Measurements from ENCODE around the gene FLNB. TPM values are rescaled to one million over a fixed set of nuclear protein-coding genes. Genes with fewer than 3 reads are reported as not detected.
"Not testable (repeated sequence)": the region's sequence is repeated elsewhere in the genome, so short reads cannot be mapped to it uniquely, and the experiment has no call there.

Gene FLNB
- total RNA-seq, 1 experiment from 2014 or later: 75.4 TPM

DNA sequence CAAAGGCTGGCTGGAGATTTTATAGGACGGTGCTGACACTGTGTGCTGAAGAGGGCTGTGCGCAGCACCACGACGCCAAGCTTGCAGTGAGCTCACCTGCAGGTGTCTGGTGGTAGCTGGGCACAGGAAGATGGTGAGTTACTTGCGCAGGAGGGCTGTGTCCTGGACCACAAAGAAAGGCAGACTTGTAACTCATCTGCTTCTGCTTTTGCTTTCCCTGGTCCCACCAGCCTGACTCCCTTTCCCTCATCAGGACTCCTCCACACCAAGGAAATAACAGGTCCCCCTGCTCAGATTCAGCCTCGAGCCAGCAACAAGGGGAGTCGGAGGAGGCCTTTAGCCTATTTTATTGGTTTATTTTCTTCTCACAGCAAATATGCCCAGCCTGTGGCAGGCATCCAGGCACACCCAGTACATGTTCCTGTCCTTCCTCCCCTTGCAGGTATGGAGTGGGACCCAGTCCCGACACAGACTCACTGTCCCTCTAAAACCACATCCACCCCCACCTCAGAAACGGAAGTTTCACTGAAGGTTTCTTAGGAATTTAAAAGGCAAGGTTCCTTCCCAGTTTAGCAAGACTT is 35.6 kb upstream of the FLNB start:
- Histone ChIP-seq H3K4me3 (ENCODE audit: insufficient read depth, low read depth, low read length) (no peak overlapping the region), H3K27me3 (ENCODE audit: control insufficient read depth, insufficient read depth, low read length) (no peaks in the 10 kb centered on the region), H3K36me3 (replicated peaks; ENCODE audit: control insufficient read depth, insufficient read depth, low read length) (no peaks in the 10 kb centered on the region)
- DNase-seq: no peak

DNA sequence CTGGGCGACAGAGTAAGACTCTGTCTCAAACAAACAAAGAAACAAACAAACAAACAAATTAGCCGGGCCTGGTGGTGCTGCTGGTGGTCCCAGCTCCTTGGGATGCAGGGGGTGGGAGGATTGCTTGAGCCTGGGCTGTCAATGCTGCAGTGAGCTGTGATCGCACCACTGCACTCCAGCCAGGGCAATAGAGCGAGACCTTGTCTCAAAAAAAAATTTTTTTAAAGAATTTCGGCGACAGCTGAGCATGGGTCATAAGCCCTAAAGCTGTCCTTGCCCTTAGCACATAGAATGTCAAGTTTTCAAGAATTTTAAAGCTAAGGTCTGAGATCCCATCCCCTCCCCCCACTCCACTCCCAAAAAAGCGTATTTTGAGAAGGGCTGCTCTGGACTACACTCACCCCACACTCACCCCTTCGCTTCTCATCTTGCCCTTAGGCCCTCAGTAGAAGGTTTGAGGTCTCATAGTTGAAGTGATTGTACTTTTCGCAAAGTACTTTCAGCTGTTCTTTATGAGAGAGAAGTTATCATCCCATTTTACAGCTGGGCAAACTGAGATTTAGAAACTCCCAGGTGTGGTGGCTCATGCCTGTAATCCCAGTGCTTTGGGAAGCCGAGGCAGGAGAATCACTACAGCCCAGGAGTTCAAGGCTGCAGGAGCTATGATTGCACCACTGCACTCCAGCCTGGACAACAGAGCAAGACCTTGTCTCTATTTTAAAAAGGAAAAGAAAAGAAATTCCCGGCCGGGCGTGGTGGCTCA is 34.3 kb upstream of the FLNB start:
- DNase-seq: no peak
- Histone ChIP-seq H3K36me3 (replicated peaks; ENCODE audit: control insufficient read depth, insufficient read depth, low read length) (no peaks in the 10 kb centered on the region), H3K27me3 (ENCODE audit: control insufficient read depth, insufficient read depth, low read length) (no peaks in the 10 kb centered on the region), H3K4me3 (ENCODE audit: insufficient read depth, low read depth, low read length) (no peak overlapping the region)

DNA sequence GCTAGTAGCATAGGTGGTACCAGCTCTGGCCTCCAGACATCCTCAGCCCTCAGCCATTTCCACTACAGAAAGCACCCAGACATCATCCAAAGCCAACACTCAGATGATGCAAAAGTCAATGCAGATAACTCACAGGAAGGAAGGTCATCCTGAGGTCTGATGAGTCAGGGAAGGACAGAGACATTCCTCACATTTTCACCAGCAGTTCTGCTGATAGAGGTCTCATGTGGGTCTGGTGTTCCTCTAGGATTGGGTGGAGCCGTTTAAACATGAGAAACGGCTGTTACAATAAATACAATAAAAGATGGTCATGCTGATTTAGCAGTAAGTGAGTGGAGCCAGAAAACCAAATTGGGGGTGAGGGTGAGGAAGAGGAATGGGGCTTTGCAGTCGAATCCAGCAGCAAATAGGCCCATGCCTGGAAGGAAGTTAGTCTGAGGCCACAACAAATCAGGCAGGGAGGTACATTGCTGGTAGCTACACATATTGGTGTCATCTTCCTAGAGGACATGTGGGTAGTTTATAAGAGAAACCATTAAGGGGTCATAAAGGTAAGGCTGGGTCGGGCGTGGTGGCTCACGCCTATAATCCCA is 33.3 kb upstream of the FLNB start:
- Histone ChIP-seq H3K4me3 (ENCODE audit: insufficient read depth, low read depth, low read length) (no peak overlapping the region), H3K36me3 (replicated peaks; ENCODE audit: control insufficient read depth, insufficient read depth, low read length) (no peaks in the 10 kb centered on the region)
- no peak for DNase-seq

DNA sequence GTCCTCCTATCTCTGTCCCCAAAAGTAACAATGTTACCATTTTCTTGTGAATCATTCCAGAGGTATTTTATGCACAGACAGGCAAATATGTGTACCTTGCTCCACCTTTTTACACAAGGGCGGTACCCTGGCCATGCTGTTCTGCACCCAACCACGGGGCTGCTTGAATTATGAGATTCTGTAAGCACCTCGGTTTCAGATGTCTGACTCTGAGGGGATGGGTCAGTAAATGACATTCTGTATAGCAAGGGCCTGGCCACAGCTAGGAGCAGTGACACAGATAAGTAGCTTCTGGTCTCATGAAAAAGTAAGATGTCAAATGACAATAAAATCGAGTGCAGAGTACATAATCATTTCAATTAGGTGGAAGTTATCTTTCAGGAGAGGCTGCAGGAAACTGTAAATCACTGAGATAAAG is 30.4 kb upstream of the FLNB start:
- DNase-seq: no peak
- no peaks in the 10 kb centered on the region for H3K36me3 ChIP-seq (replicated peaks; ENCODE audit: control insufficient read depth, insufficient read depth, low read length)
- no peaks in the 10 kb centered on the region for H3K27me3 ChIP-seq (ENCODE audit: control insufficient read depth, insufficient read depth, low read length)
- H3K4me3 ChIP-seq (ENCODE audit: insufficient read depth, low read depth, low read length): no peak overlapping the region

More for the DNA sequence above, 33.3 kb upstream of the FLNB start:
- no peaks in the 10 kb centered on the region for H3K27me3 ChIP-seq (ENCODE audit: control insufficient read depth, insufficient read depth, low read length)

DNA sequence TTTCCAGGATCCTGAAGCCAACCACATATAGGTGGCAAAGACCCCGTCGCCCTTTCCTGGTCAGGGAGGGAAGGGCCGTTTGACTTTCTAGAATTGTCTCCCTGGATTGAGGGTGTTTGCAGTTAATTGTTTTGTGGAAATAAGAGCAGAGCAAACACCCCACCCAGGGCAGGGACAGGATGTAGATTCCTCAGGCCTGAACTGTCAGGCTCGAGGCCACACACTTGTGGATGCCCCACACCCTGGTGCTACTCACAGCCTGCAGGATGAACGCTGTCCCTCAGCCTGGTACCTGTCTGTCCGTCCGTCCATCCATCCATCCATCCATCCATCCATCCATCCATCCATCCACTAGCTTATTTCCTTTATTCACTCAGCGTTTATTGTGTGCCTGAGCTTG is 29.9 kb upstream of the FLNB start:
- Histone ChIP-seq H3K36me3 (replicated peaks; ENCODE audit: control insufficient read depth, insufficient read depth, low read length) (no peaks in the 10 kb centered on the region), H3K4me3 (ENCODE audit: insufficient read depth, low read depth, low read length) (no peak overlapping the region), H3K27me3 (ENCODE audit: control insufficient read depth, insufficient read depth, low read length) (no peaks in the 10 kb centered on the region)
- DNase-seq: no peak

DNA sequence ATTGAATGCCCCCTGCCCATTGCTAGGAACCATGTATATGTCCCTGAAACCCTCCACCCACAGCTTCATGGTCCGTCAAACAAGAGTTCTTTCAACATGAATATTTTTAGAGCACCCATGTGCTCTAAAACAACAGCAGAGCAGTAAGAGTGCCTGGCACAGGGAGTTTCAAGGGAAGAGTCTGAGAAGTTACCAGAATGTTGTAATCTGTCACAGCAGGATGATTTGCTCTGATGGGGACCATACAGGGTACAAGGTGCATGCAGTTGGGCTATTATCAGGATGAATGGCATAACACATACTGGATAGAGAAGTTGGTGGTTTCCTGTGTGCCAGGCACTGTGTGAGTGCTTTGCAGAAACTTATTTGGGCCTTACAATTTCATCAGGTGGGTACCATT is 27.8 kb upstream of the FLNB start:
- H3K4me3 ChIP-seq (ENCODE audit: insufficient read depth, low read depth, low read length): no peak overlapping the region
- no peak for DNase-seq
- H3K27me3 ChIP-seq (ENCODE audit: control insufficient read depth, insufficient read depth, low read length): no peaks in the 10 kb centered on the region

DNA sequence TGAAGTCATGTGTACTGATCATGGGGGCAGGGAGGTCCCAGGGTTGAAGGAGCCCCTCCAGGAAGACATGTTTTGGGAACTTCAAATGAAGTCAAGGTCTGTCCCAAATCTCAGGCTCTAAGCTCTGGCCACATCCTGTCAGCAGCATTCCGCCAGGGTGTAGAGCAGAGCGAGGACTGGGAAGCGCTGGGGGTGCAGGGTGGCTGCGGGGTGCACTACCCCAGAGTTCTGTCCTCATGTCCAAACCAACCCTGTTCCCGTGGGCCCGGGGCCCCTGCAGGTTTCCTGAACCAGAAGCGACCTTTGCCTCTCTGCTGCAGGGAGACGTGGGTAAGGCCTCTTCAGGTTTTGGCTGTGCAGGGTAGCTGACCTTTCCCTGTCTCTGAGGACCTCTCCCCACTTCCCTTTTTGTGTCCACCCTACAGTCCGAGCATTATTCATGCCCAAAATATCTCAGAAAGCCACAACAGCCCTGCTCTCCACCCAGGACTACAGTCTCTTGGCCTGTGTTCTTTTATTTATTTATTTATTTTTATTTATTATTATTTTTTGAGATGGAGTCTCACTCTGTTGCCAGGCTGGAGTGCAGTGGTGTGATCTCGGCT is 26.6 kb upstream of the FLNB start:
- Histone ChIP-seq H3K27me3 (ENCODE audit: control insufficient read depth, insufficient read depth, low read length) (no peaks in the 10 kb centered on the region), H3K36me3 (replicated peaks; ENCODE audit: control insufficient read depth, insufficient read depth, low read length) (no peaks in the 10 kb centered on the region), H3K4me3 (ENCODE audit: insufficient read depth, low read depth, low read length) (no peak overlapping the region)
- DNase-seq: no peak

More for the DNA sequence above, 27.8 kb upstream of the FLNB start:
- no peaks in the 10 kb centered on the region for H3K36me3 ChIP-seq (replicated peaks; ENCODE audit: control insufficient read depth, insufficient read depth, low read length)

DNA sequence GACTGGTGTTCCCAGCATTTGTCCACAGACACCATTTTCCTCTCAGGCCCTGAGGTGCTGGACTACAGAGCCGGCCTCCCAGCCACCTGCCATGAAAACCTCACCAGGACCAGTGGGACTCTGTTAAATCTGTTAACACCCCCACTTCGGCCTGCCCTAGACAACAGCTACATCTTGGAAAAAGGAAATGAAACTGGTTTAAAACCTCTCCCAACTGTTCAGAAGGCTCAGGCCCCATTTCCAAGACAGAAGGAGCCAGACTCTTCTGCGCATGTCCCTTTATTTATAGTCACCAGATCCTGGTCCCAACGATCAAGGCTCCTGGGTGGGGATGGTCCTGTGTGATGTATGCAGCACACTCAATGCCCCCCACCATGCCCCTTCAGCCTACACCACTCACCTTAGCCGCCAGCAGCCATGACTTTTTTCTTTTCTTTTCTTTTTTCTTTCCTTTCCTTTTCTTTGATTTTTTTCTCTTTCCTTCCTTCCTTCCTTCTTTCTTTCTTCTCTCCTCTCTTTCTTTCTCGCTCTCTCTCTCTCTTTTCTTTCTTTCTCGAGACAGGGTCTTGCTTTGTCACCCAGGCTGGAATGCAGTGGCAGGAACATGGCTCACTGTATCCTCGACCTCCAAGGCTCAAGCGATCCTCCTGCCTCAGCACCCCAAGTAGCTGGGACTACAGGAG is 25.5 kb upstream of the FLNB start:
- DNase-seq: no peak
- no peak overlapping the region for H3K4me3 ChIP-seq (ENCODE audit: insufficient read depth, low read depth, low read length)
- no peaks in the 10 kb centered on the region for H3K27me3 ChIP-seq (ENCODE audit: control insufficient read depth, insufficient read depth, low read length)
- no peaks in the 10 kb centered on the region for H3K36me3 ChIP-seq (replicated peaks; ENCODE audit: control insufficient read depth, insufficient read depth, low read length)

DNA sequence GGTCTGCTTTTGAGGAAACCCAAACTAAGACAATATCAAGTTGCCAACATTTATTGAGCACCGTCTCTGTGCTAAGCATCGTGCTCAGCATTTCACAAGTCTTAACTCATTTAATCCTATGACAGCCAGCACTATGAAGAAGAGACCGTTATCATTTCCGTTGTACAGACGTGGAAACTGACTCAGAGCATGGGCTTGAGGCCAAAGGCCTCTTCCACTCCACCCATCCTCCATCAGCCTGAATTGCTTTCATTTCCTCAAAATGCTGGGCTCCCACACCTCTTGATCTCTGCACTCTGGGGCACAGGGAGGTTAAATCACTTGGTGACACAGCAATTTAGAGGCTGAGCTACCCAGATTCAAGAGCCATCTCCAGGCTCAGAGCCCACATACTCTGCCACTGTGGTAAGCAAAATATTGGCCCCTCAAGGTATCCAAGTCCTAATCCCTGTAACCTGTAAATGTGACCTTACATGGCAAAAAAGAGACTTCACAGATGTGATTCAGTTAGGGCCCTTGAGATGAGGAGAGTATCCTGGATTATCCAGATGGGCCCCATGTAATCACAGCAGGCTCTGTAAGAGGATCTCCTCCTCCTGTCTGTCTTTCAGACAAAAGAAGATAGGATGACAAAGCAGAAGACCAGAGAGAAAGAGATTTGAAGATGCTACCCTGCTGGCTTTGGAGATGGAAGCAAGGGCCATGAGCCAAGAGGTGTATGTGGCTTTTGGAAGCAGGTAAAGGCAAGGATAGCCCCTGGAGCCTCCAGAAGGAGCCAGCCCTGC is 24.3 kb upstream of the FLNB start:
- no peaks in the 10 kb centered on the region for H3K36me3 ChIP-seq (replicated peaks; ENCODE audit: control insufficient read depth, insufficient read depth, low read length)
- no peak for DNase-seq
- H3K4me3 ChIP-seq (ENCODE audit: insufficient read depth, low read depth, low read length): no peak overlapping the region
- H3K27me3 ChIP-seq (ENCODE audit: control insufficient read depth, insufficient read depth, low read length): no peaks in the 10 kb centered on the region

DNA sequence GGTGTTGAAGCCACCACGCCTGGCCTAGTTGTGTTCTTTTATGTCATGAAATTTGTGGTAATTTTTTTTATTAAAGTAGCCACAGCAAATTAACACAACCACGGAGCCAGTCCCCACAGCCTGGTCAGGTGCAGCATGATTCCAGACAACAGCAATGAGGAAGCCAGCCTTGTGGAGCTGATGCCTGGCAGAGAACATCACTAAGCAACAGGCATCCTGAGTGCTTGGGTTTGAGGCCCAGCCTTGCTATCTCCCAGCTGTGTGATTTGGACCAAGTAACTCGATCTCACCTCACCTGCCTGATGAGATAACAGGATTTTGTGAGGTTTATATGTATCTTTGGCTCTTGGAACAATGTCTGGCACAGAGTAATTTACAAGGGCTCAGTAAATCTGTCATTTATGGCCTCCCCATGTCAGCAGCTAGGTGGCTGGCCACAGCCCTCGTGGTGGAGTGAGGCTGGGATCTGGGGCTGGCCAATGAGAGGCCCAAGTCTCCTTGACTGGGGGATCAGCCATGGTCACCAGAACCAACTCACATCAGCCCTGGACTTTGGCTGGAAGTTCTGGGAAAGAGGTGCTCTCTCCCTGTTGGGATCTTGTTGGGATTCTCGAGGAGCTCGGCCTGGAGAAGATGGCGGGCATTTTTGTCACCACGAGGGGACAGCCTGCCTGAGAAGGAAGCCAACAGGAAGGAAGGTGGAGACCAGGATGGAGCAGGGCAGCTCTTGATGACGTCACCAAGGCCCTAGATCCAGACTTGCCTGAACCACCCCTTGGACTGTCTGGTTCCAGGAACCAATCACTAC is 22.8 kb upstream of the FLNB start:
- DNase-seq: no peak
- H3K27me3 ChIP-seq (ENCODE audit: control insufficient read depth, insufficient read depth, low read length): no peaks in the 10 kb centered on the region
- no peak overlapping the region for H3K4me3 ChIP-seq (ENCODE audit: insufficient read depth, low read depth, low read length)
- H3K36me3 ChIP-seq (replicated peaks; ENCODE audit: control insufficient read depth, insufficient read depth, low read length): no peaks in the 10 kb centered on the region

DNA sequence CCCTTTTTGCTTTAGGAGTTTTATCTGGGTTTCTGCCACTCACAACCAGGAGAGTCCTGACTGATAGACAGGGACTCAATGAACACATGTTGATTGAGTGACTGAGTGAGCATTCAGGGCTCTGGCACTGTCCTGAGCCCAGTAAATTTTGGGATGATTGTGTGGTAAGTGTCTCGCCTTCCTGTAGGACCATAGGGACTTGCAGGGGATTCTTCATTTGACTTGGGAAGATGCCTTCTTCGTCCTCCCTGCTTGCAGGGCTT is 22.3 kb upstream of the FLNB start:
- Histone ChIP-seq H3K4me3 (ENCODE audit: insufficient read depth, low read depth, low read length) (no peak overlapping the region), H3K36me3 (replicated peaks; ENCODE audit: control insufficient read depth, insufficient read depth, low read length) (no peaks in the 10 kb centered on the region), H3K27me3 (ENCODE audit: control insufficient read depth, insufficient read depth, low read length) (no peaks in the 10 kb centered on the region)
- DNase-seq: no peak

DNA sequence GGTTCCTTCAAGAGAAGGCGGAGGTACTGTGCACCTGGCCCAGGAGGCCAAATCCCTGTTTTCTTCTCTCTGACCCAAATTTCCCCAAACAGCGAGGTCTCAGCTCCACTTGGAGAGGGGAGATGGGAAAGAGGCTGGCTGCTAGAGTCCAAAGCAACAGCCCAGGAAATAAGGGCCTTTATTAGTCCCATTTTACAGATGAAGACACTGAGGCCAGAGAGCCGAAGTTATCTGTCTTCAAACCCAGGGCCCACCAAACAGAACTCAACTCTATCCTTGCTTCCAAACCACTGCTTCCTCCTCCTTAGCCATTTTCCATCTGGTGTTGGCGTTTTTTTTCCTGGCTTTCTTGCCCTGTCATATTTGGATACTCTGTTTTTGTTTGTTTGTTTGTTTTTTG is 22.0 kb upstream of the FLNB start:
- Histone ChIP-seq H3K4me3 (ENCODE audit: insufficient read depth, low read depth, low read length) (no peak overlapping the region), H3K36me3 (replicated peaks; ENCODE audit: control insufficient read depth, insufficient read depth, low read length) (no peaks in the 10 kb centered on the region), H3K27me3 (ENCODE audit: control insufficient read depth, insufficient read depth, low read length) (no peaks in the 10 kb centered on the region)
- no peak for DNase-seq

DNA sequence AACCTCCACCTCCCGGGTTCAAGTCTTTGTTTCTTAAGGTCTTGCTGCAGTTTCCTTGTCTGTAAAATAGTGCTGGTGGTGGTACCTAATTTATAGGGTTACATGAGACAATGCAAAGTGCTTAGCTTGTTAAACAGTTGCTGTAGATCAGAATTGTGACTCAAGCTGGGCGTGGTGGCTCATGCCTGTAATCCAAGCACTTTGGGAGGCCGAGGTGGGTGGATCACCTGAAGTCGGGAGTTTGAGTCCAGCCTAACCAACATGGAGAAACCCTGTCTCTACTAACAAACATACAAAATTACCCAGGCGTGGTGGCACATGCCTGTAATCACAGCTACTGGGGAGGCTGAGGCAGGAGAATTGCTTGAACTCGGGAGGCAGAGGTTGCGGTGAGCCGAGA is 19.0 kb upstream of the FLNB start:
- not testable (repeated sequence) for H3K27me3 ChIP-seq (ENCODE audit: control insufficient read depth, insufficient read depth, low read length); H3K4me3 ChIP-seq (ENCODE audit: insufficient read depth, low read depth, low read length); DNase-seq; H3K36me3 ChIP-seq (replicated peaks; ENCODE audit: control insufficient read depth, insufficient read depth, low read length)

DNA sequence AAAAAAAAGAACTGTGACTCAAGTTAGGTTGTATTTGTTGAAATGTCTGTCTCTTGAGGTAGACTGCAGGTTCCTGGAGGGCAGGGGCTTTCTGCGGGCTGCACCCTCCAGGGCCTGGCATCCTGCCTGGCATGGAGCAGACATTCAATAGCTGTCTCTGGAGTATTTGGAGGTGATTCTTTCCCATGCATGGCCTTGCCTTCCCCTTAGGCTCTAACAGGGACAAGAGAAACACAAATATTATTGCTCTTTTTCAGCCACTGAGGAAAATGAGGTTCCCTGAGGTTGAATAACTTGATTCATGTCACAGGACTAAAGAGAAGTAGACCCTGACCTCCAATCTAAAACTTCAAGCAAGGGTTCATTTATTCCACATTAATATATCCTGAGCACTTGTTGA is 18.6 kb upstream of the FLNB start:
- Histone ChIP-seq H3K36me3 (replicated peaks; ENCODE audit: control insufficient read depth, insufficient read depth, low read length) (no peaks in the 10 kb centered on the region), H3K4me3 (ENCODE audit: insufficient read depth, low read depth, low read length) (no peak overlapping the region), H3K27me3 (ENCODE audit: control insufficient read depth, insufficient read depth, low read length) (no peaks in the 10 kb centered on the region)
- DNase-seq: no peak
